GM23338 (cell line): ENCODE results near the gene DDN. TPM values are rescaled to one million over a fixed set of nuclear protein-coding genes. Genes with fewer than 3 reads are reported as not detected.
A peak's percentile ranks its signal among the peaks of the same experiment; 100 is the strongest.

Source experiments
- ATAC-seq: fragments of 200-7000 bp; cut with Tn5 transposase; 3 replicates; pipeline ENCODE4 v1.9.1; 2020
- DNase-seq: peaks from one replicate; pipeline ENCODE4 v3.0.0-alpha.2; 2015; ENCODE audit warnings: low spot score
- H2AFZ ChIP-seq: fragments of 200-600 bp; sonication (generic); 2 replicates; pipeline ENCODE4 v1.8.0; 2016; ENCODE audit warnings: antibody characterized with exemption, mild to moderate bottlenecking, moderate library complexity
- H3F3A ChIP-seq: fragments of 200-600 bp; sonication (generic); replicated peaks from 2 replicates; pipeline ENCODE4 v1.8.0; 2017; ENCODE audit warnings: antibody characterized with exemption, mixed run types, low read depth
- H3K27ac ChIP-seq: fragments of 200-600 bp; sonication (generic); 2 replicates; pipeline ENCODE4 v1.6.1; 2016; ENCODE audit warnings: low read depth
- H3K27me3 ChIP-seq: fragments of 200-600 bp; sonication (generic); 2 replicates; pipeline ENCODE4 v1.8.0; 2016; ENCODE audit warnings: mild to moderate bottlenecking, mixed run types, moderate library complexity; ENCODE audit not compliant: insufficient read depth
- H3K36me3 ChIP-seq: fragments of 200-600 bp; sonication (generic); 2 replicates; pipeline ENCODE4 v1.8.0; 2016; ENCODE audit warnings: mild to moderate bottlenecking; ENCODE audit not compliant: insufficient read depth
- H3K4me1 ChIP-seq: fragments of 200-600 bp; sonication (generic); 2 replicates; pipeline ENCODE4 v1.8.0; 2016; ENCODE audit warnings: mild to moderate bottlenecking, moderate library complexity; ENCODE audit not compliant: insufficient read depth
- H3K4me2 ChIP-seq: fragments of 200-600 bp; sonication (generic); 2 replicates; pipeline ENCODE4 v1.7.1; 2017; ENCODE audit warnings: mixed run types
- H3K4me3 ChIP-seq: fragments of 200-600 bp; sonication (generic); 2 replicates; pipeline ENCODE4 v1.6.1; 2016; ENCODE audit warnings: mixed run types
- H3K79me2 ChIP-seq: fragments of 200-600 bp; sonication (generic); replicated peaks from 2 replicates; pipeline ENCODE4 v1.8.0; 2017; ENCODE audit warnings: mild to moderate bottlenecking; ENCODE audit not compliant: insufficient read depth
- H3K9me2 ChIP-seq: fragments of 200-600 bp; sonication (generic); 2 replicates; pipeline ENCODE4 v1.8.0; 2017; ENCODE audit not compliant: insufficient read depth
- H4K20me1 ChIP-seq: fragments of 200-600 bp; sonication (generic); replicated peaks from 2 replicates; pipeline ENCODE4 v1.8.0; 2017; ENCODE audit warnings: mild to moderate bottlenecking; ENCODE audit not compliant: insufficient read depth
- H3K27ac Mint-ChIP-seq: 2 replicates; pipeline ENCODE4 v1.8.0; 2020; ENCODE audit warnings: inconsistent platforms, mild to moderate bottlenecking, moderate library complexity, mixed read lengths
- H3K27me3 Mint-ChIP-seq: 3 replicates; pipeline ENCODE4 v1.8.0; 2022; ENCODE audit warnings: low read depth, mild to moderate bottlenecking, moderate library complexity, mixed read lengths, inconsistent platforms; ENCODE audit not compliant: insufficient read depth, poor library complexity
- H3K36me3 Mint-ChIP-seq: 3 replicates; pipeline ENCODE4 v1.8.0; 2021; ENCODE audit warnings: low read depth, mild to moderate bottlenecking, inconsistent platforms, moderate library complexity, mixed read lengths
- H3K4me1 Mint-ChIP-seq: 3 replicates; pipeline ENCODE4 v1.8.0; 2020; ENCODE audit warnings: mild to moderate bottlenecking, inconsistent platforms, mixed read lengths
- H3K4me3 Mint-ChIP-seq: 3 replicates; pipeline ENCODE4 v1.8.0; 2021; ENCODE audit warnings: moderate library complexity, mild to moderate bottlenecking, inconsistent platforms, mixed read lengths
- H3K9me3 Mint-ChIP-seq: 3 replicates; pipeline ENCODE4 v1.8.0; 2020; ENCODE audit warnings: moderate library complexity, mild to moderate bottlenecking, inconsistent platforms, mixed read lengths
- CREB1 ChIP-seq: fragments of 250-450 bp; sonication (Bioruptor Pico); IDR thresholded peaks from 2 replicates; pipeline ENCODE4 v1.5.0; 2020; ENCODE audit warnings: low read depth, mild to moderate bottlenecking, moderate library complexity
- EZH2 ChIP-seq: fragments of 200-600 bp; sonication (generic); IDR thresholded peaks from one replicate; pipeline ENCODE4 v1.8.0; 2017; ENCODE audit warnings: antibody characterized with exemption, mild to moderate bottlenecking, low read depth; ENCODE audit not compliant: unreplicated experiment
- EZH2phosphoT487 ChIP-seq: fragments of 200-600 bp; sonication (generic); IDR thresholded peaks from one replicate; pipeline ENCODE4 v1.8.1; 2018; ENCODE audit warnings: antibody characterized with exemption; ENCODE audit not compliant: unreplicated experiment
- JUNB ChIP-seq: IDR thresholded peaks from one replicate; pipeline ENCODE4 v1.6.1; 2016; ENCODE audit warnings: antibody characterized with exemption; ENCODE audit not compliant: unreplicated experiment
- NANOG ChIP-seq: IDR thresholded peaks from 2 replicates; pipeline ENCODE4 v1.6.1; 2016; ENCODE audit warnings: antibody characterized with exemption, borderline replicate concordance
- ZNF114 ChIP-seq: fragments of 250-450 bp; sonication (Bioruptor Pico); IDR thresholded peaks from 2 replicates; pipeline ENCODE4 v1.5.0; 2020; ENCODE audit warnings: mild to moderate bottlenecking, moderate library complexity
- ZNF331 ChIP-seq: fragments of 250-450 bp; sonication (Bioruptor Pico); IDR thresholded peaks from 2 replicates; pipeline ENCODE4 v1.5.0; 2020; ENCODE audit warnings: low read depth, mild to moderate bottlenecking, moderate library complexity
- ZNF462 ChIP-seq: fragments of 250-450 bp; sonication (Bioruptor Pico); IDR thresholded peaks from 2 replicates; pipeline ENCODE4 v1.5.0; 2020; ENCODE audit warnings: mild to moderate bottlenecking, moderate library complexity
- polyA plus RNA-seq: library from polyadenylated mRNA; unstranded; fragments of >200 nt; fragmentation: Nextera tagmentation; extraction: Ambion mirVana; gene quantifications from 2 replicates; pipeline ENCODE4 v1.2.1, GENCODE V29; 2016
- total RNA-seq: library from RNA; depleted of rRNA; stranded (reverse); fragments of >200 nt; shearing (Covaris generic); gene quantifications from 2 replicates; pipeline ENCODE4 v1.2.3, GENCODE V29; 2014
- TF ChIP-seq, protein P1 (sequence below): IDR thresholded peaks from 2 replicates; pipeline ENCODE4 v1.6.1; 2016; ENCODE audit warnings: antibody characterized with exemption

DDN gene
- total and polyA plus RNA-seq, 2 experiments from 2014 or later: 0.10 TPM; not detected in 1

GRCh38 chr12:49000346-49000745 is 1.2 kb upstream of the DDN start:
- H3K4me1 Mint-ChIP-seq: peaks cover 21% of the 10 kb centered on the region
- peak overlapping the region; percentile 93 for H3K4me2 ChIP-seq
- no peaks in the 10 kb centered on the region for H3K9me3 Mint-ChIP-seq
- H3K9me2 ChIP-seq: no peaks in the 10 kb centered on the region
- H3K27ac ChIP-seq: no peak overlapping the region
- H3K79me2 ChIP-seq: no peaks in the 10 kb centered on the region
- no peak for TF ChIP-seq CREB1 (CRISPR knock-in tag)
- TF ChIP-seq, protein P1, sequence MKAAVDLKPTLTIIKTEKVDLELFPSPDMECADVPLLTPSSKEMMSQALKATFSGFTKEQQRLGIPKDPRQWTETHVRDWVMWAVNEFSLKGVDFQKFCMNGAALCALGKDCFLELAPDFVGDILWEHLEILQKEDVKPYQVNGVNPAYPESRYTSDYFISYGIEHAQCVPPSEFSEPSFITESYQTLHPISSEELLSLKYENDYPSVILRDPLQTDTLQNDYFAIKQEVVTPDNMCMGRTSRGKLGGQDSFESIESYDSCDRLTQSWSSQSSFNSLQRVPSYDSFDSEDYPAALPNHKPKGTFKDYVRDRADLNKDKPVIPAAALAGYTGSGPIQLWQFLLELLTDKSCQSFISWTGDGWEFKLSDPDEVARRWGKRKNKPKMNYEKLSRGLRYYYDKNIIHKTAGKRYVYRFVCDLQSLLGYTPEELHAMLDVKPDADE: no peak
- TF ChIP-seq JUNB: no peak
- no peak for TF ChIP-seq ZNF114 (CRISPR knock-in tag)
- no peak for TF ChIP-seq ZNF462 (CRISPR knock-in tag)
- TF ChIP-seq EZH2: no peak
- TF ChIP-seq EZH2phosphoT487: no peak
- no peak for TF ChIP-seq ZNF331
- no peak for TF ChIP-seq NANOG
- no peaks in the 10 kb centered on the region for H3K36me3 ChIP-seq
- peaks cover 63% of the 10 kb centered on the region for H3K27me3 ChIP-seq
- peaks cover 18% of the 10 kb centered on the region; the same call in 1 of the 2 replicates for H3F3A ChIP-seq
- H3K36me3 Mint-ChIP-seq: peaks cover 14% of the 10 kb centered on the region; the same call in 2 of the 3 replicates
- H3K27me3 Mint-ChIP-seq: peaks cover 56% of the 10 kb centered on the region
- peaks cover 16% of the 10 kb centered on the region; the same call in 1 of the 2 replicates for H3K4me1 ChIP-seq
- H3K4me3 Mint-ChIP-seq: no peak overlapping the region; the same call in 2 of the 3 replicates
- H2AFZ ChIP-seq: no peak overlapping the region
- H4K20me1 ChIP-seq: peaks cover 12% of the 10 kb centered on the region; the same call in 1 of the 2 replicates
- H3K4me3 ChIP-seq: no peak overlapping the region; the same call in 1 of the 2 replicates
- no peak for ATAC-seq
- DNase-seq: no peak
- no peak overlapping the region for H3K27ac Mint-ChIP-seq
